GM12873 (cell line): ENCODE results near the gene NSUN2.

Experiments
- CTCF ChIP-seq: IDR thresholded peaks from 2 replicates; pipeline ENCODE4 v1.5.1; 2012; ENCODE audit warnings: low read depth, mild to moderate bottlenecking, moderate library complexity, low read length, control low read depth; ENCODE audit not compliant: insufficient read depth; ENCODE audit errors: missing control alignments

Gene NSUN2

GRCh38 chr5:6581559-6582426, 51.1 kb downstream of the NSUN2 start:
- no peak for TF ChIP-seq CTCF

GRCh38 chr5:6581090-6581489, 51.8 kb downstream of the NSUN2 start:
- no peak for TF ChIP-seq CTCF

GRCh38 chr5:6579535-6579934, 53.3 kb downstream of the NSUN2 start:
- TF ChIP-seq CTCF, result no peak

GRCh38 chr5:6578676-6579343, 54.0 kb downstream of the NSUN2 start:
- TF ChIP-seq CTCF, result no peak

- TF ChIP-seq CTCF, result peak; percentile 68
These were observed 55.9 kb downstream of the NSUN2 start for GRCh38 chr5:6576861-6577501.

- peak; percentile 24 for TF ChIP-seq CTCF
These were observed 58.2 kb downstream of the NSUN2 start for GRCh38 chr5:6574537-6575245.

- TF ChIP-seq CTCF, result no peak
These were observed 58.7 kb downstream of the NSUN2 start for GRCh38 chr5:6574111-6574510.
